ENCODE results near the gene DPCD. TPM values are rescaled to one million over a fixed set of nuclear protein-coding genes. Genes with fewer than 3 reads are reported as not detected.

Gene DPCD
- total and polyA plus RNA-seq, 2 experiments from 2014 or later, result 22.5 to 38.1 TPM

DNA sequence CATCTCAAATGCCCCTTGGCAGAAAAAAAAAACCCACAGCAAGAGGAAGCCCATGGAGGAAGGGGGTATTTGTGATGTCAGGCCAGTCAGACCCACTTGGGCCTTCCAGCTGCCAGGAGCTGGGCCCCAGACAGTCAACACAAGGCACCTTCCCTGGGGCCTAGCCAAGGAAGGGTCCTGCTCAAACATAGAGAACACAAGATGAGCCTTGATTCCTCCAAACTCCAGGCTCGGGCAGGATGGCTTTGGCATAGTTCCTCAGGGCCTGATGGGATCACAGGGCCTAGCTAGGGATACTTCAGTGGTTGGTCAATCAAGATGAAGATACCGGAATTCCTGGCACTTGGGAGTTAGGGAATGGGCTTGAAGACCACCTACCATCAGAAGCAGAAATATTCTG lies 30.8 kb downstream of the DPCD start:
- no peak overlapping the region for H3K27ac Mint-ChIP-seq
- H3K27me3 Mint-ChIP-seq (ENCODE audit: insufficient read depth, low read depth, poor library complexity), result peaks cover 17% of the 10 kb centered on the region
- Histone ChIP-seq H3F3A (replicated peaks; ENCODE audit: low read depth) (no peaks in the 10 kb centered on the region), H4K20me1 (replicated peaks; ENCODE audit: insufficient read depth) (no peaks in the 10 kb centered on the region), H3K4me3 (no peak overlapping the region), H3K4me2 (no peak overlapping the region), H3K79me2 (replicated peaks; ENCODE audit: insufficient read depth) (no peaks in the 10 kb centered on the region), H3K4me1 (ENCODE audit: insufficient read depth) (peaks cover 23% of the 10 kb centered on the region), H3K27me3 (ENCODE audit: insufficient read depth) (no peaks in the 10 kb centered on the region), H3K27ac (ENCODE audit: low read depth) (no peak overlapping the region), H3K9me2 (ENCODE audit: insufficient read depth) (no peaks in the 10 kb centered on the region), H2AFZ (no peak overlapping the region), H3K36me3 (ENCODE audit: insufficient read depth) (peaks cover 3% of the 10 kb centered on the region; the same call in 1 of the 2 replicates)
- H3K4me3 Mint-ChIP-seq, result no peak overlapping the region
- peaks cover 31% of the 10 kb centered on the region for H3K4me1 Mint-ChIP-seq
- H3K36me3 Mint-ChIP-seq (ENCODE audit: low read depth), result peaks cover 7% of the 10 kb centered on the region
- H3K9me3 Mint-ChIP-seq, result no peaks in the 10 kb centered on the region
- DNase-seq (ENCODE audit: low spot score) (no peak), ATAC-seq (no peak)
- no peak for TF ChIP-seq STAT1 (IDR thresholded peaks at IDR 0.05; ENCODE audit: unreplicated experiment)
- no peak for TF ChIP-seq NANOG (IDR thresholded peaks at IDR 0.05; ENCODE audit: borderline replicate concordance)
- TF ChIP-seq, protein P1, sequence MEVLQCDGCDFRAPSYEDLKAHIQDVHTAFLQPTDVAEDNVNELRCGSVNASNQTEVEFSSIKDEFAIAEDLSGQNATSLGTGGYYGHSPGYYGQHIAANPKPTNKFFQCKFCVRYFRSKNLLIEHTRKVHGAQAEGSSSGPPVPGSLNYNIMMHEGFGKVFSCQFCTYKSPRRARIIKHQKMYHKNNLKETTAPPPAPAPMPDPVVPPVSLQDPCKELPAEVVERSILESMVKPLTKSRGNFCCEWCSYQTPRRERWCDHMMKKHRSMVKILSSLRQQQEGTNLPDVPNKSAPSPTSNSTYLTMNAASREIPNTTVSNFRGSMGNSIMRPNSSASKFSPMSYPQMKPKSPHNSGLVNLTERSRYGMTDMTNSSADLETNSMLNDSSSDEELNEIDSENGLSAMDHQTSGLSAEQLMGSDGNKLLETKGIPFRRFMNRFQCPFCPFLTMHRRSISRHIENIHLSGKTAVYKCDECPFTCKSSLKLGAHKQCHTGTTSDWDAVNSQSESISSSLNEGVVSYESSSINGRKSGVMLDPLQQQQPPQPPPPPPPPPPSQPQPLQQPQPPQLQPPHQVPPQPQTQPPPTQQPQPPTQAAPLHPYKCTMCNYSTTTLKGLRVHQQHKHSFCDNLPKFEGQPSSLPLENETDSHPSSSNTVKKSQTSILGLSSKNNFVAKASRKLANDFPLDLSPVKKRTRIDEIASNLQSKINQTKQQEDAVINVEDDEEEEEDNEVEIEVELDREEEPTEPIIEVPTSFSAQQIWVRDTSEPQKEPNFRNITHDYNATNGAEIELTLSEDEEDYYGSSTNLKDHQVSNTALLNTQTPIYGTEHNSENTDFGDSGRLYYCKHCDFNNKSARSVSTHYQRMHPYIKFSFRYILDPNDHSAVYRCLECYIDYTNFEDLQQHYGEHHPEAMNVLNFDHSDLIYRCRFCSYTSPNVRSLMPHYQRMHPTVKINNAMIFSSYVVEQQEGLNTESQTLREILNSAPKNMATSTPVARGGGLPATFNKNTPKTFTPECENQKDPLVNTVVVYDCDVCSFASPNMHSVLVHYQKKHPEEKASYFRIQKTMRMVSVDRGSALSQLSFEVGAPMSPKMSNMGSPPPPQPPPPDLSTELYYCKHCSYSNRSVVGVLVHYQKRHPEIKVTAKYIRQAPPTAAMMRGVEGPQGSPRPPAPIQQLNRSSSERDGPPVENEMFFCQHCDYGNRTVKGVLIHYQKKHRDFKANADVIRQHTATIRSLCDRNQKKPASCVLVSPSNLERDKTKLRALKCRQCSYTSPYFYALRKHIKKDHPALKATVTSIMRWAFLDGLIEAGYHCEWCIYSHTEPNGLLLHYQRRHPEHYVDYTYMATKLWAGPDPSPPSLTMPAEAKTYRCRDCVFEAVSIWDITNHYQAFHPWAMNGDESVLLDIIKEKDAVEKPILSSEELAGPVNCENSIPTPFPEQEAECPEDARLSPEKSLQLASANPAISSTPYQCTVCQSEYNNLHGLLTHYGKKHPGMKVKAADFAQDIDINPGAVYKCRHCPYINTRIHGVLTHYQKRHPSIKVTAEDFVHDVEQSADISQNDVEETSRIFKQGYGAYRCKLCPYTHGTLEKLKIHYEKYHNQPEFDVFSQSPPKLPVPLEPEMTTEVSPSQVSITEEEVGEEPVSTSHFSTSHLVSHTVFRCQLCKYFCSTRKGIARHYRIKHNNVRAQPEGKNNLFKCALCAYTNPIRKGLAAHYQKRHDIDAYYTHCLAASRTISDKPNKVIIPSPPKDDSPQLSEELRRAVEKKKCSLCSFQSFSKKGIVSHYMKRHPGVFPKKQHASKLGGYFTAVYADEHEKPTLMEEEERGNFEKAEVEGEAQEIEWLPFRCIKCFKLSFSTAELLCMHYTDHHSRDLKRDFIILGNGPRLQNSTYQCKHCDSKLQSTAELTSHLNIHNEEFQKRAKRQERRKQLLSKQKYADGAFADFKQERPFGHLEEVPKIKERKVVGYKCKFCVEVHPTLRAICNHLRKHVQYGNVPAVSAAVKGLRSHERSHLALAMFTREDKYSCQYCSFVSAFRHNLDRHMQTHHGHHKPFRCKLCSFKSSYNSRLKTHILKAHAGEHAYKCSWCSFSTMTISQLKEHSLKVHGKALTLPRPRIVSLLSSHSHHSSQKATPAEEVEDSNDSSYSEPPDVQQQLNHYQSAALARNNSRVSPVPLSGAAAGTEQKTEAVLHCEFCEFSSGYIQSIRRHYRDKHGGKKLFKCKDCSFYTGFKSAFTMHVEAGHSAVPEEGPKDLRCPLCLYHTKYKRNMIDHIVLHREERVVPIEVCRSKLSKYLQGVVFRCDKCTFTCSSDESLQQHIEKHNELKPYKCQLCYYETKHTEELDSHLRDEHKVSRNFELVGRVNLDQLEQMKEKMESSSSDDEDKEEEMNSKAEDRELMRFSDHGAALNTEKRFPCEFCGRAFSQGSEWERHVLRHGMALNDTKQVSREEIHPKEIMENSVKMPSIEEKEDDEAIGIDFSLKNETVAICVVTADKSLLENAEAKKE (CRISPR knock-in tag; IDR thresholded peaks at IDR 0.05), result no peak
- TF ChIP-seq POLR2AphosphoS5 (IDR thresholded peaks at IDR 0.05; ENCODE audit: low read depth), result no peak
- TF ChIP-seq EZH2phosphoT487 (IDR thresholded peaks at IDR 0.05; ENCODE audit: unreplicated experiment), result no peak
- TF ChIP-seq ZNF331 (CRISPR knock-in tag; IDR thresholded peaks at IDR 0.05; ENCODE audit: low read depth), result no peak
- TF ChIP-seq, protein P2, sequence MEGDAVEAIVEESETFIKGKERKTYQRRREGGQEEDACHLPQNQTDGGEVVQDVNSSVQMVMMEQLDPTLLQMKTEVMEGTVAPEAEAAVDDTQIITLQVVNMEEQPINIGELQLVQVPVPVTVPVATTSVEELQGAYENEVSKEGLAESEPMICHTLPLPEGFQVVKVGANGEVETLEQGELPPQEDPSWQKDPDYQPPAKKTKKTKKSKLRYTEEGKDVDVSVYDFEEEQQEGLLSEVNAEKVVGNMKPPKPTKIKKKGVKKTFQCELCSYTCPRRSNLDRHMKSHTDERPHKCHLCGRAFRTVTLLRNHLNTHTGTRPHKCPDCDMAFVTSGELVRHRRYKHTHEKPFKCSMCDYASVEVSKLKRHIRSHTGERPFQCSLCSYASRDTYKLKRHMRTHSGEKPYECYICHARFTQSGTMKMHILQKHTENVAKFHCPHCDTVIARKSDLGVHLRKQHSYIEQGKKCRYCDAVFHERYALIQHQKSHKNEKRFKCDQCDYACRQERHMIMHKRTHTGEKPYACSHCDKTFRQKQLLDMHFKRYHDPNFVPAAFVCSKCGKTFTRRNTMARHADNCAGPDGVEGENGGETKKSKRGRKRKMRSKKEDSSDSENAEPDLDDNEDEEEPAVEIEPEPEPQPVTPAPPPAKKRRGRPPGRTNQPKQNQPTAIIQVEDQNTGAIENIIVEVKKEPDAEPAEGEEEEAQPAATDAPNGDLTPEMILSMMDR (conservative IDR thresholded peaks at IDR 0.05; ENCODE audit: low read depth in 2 of 2), result no peak
- no peak for TF ChIP-seq EZH2 (IDR thresholded peaks at IDR 0.05; ENCODE audit: low read depth, unreplicated experiment)
- no peak for TF ChIP-seq ZNF114 (CRISPR knock-in tag; IDR thresholded peaks at IDR 0.05)
- TF ChIP-seq CREB1 (CRISPR knock-in tag; IDR thresholded peaks at IDR 0.05; ENCODE audit: low read depth), result no peak
- TF ChIP-seq, protein P3, sequence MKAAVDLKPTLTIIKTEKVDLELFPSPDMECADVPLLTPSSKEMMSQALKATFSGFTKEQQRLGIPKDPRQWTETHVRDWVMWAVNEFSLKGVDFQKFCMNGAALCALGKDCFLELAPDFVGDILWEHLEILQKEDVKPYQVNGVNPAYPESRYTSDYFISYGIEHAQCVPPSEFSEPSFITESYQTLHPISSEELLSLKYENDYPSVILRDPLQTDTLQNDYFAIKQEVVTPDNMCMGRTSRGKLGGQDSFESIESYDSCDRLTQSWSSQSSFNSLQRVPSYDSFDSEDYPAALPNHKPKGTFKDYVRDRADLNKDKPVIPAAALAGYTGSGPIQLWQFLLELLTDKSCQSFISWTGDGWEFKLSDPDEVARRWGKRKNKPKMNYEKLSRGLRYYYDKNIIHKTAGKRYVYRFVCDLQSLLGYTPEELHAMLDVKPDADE (IDR thresholded peaks at IDR 0.05), result no peak
- TF ChIP-seq, protein P4, sequence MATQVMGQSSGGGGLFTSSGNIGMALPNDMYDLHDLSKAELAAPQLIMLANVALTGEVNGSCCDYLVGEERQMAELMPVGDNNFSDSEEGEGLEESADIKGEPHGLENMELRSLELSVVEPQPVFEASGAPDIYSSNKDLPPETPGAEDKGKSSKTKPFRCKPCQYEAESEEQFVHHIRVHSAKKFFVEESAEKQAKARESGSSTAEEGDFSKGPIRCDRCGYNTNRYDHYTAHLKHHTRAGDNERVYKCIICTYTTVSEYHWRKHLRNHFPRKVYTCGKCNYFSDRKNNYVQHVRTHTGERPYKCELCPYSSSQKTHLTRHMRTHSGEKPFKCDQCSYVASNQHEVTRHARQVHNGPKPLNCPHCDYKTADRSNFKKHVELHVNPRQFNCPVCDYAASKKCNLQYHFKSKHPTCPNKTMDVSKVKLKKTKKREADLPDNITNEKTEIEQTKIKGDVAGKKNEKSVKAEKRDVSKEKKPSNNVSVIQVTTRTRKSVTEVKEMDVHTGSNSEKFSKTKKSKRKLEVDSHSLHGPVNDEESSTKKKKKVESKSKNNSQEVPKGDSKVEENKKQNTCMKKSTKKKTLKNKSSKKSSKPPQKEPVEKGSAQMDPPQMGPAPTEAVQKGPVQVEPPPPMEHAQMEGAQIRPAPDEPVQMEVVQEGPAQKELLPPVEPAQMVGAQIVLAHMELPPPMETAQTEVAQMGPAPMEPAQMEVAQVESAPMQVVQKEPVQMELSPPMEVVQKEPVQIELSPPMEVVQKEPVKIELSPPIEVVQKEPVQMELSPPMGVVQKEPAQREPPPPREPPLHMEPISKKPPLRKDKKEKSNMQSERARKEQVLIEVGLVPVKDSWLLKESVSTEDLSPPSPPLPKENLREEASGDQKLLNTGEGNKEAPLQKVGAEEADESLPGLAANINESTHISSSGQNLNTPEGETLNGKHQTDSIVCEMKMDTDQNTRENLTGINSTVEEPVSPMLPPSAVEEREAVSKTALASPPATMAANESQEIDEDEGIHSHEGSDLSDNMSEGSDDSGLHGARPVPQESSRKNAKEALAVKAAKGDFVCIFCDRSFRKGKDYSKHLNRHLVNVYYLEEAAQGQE (IDR thresholded peaks at IDR 0.05; ENCODE audit: unreplicated experiment), result no peak

Data from GM23338 (cell line).